HG02642 (cell line): Measurements from ENCODE around the gene ZMYND11.
A peak's percentile ranks its signal among the peaks of the same experiment; 100 is the strongest.
"Not testable (repeated sequence)": the region's sequence is repeated elsewhere in the genome, so short reads cannot be mapped to it uniquely, and the experiment has no call there.

ENCODE experiments used
- ATAC-seq: cut with Tn5 transposase; IDR thresholded peaks from one replicate; pipeline ENCODE4 v1.9.1; 2021; ENCODE audit warnings: mild to moderate bottlenecking; ENCODE audit not compliant: unreplicated experiment, poor library complexity

The ZMYND11 gene

GRCh38 chr10:132946-133898, 2.0 kb upstream of the ZMYND11 start:
- no peak for ATAC-seq

DNA sequence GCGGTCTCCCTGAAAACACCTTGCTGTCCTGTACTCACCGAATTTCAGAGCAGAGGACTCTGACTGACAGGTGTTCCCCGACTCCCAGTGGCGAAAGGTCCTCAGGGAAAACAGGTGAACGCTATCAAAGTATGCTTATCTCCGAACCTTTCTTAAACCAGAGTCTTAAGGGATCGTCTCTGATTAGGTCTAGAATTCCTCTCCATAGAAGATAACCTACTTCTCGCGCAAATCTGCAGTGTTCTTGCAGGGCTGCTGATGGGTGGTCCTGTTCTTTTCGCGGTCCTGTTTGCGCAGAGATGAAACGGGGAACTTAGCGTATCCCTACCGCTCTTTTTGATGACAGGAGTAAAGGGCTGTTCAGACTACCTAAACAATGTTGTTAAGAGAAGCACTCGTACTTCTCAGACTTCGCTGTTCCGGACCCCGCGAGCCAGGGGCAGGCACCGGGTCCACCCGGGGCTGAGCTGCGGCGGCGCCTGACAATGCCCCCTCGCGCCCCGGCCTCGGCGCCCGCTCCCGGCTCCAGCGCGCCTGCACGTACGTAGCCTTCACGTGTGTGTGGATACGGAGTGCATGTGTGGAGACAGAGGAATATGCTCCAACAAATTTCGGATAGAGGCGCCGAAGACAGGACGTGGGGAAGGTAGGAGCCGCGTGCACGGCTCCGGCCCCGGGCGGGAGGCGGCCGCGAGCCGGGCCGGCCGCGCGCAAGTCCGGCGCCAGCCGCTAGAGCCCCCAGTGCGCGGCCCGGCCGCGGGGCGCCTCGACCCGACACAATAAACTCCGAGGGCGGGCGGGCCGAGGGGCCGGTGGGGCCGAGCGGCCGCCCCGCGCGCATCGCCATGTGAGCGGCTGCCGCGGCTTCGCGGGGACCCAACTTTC, 766 bp upstream of the ZMYND11 start:
- ATAC-seq = peak; percentile 43

DNA sequence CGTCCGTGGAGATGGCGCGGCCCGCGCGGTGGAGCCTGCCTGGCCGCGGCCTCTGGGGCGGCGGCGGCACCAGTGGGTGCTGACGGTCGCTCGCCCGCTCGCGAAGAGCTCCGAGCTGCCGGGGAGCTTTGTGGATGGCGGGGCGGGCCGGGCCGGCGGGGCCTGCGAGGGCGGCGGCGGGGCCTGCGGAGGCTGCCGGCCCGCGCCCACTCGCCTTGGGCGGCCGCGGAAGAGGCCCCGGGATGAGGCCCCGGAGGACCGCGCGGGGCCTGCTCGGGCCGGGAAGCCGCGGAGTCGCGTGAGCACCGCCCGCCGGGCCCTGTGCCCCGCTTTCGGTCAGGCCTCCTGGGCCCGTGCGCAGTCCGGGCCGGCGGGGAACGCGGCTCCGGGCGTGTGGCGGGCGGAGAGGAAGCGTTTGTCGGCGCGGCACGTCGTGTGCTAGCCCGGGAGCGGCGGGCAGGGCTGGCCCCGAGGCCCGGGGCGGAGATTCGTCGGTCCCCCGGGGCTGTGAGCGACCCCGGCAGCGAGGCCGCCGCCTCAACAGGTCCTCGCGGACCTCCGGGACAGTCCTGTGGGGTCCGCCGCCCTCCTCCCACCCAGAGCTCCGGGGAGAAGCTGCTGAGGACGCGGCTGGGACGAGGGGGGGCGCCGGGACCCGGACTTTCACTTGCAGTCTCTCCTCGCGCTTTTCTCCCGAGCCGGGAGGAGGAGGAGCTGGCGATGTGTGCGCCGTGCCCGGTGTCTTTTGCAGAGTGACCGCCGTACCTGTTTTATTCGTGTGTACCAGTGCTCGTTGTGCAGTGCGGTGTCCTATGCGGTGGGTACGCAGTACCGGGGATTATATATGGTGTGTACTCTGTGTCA, 578 bp downstream of the ZMYND11 start:
- ATAC-seq = peak; percentile 41

- peak; percentile 18 for ATAC-seq
These were observed 1.2 kb downstream of the ZMYND11 start for GRCh38 chr10:136465-136762.

- ATAC-seq = peak; percentile 16
These were observed 1.8 kb downstream of the ZMYND11 start for GRCh38 chr10:137031-137430.

- no peak for ATAC-seq
These were observed 2.4 kb downstream of the ZMYND11 start for GRCh38 chr10:137606-138005.

DNA sequence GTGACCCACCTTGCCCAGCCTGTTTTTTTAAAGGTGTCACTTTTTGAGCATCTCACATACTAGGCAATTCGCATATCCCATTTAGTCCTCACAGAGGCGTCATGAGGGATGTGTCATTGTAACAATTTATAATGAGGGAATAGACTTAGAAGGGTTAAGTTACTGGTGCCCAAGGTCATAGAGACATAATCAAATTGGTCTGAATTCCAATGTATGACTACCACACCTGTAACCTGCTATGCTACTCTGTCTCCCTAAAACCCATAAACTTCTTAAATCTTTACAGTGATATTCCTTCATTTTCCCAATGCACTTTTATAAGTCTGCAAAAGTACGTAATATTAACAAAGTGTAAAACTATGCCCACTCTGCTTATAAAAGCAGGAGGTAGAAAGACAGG, 7.1 kb downstream of the ZMYND11 start:
- no peak for ATAC-seq

GRCh38 chr10:152915-153314, 17.7 kb downstream of the ZMYND11 start:
- no peak for ATAC-seq

DNA sequence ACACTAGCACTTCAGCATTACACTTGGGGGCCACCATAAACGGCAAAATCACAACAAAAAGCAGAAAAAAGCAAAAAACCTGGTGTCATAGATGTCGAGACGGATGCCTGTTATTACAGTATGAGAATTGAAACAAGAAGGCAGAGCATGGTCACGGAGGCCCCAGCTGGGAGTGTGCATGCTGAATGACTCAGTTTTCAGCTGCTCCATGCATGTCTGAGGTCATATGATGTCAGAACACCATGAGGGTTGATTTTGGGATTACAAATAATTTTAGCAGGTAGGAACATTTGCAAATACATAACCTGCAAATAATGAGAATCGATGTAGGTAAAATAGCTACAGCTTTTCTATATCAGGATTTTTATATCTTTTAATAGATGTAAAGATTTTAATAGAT, 19.1 kb downstream of the ZMYND11 start:
- no peak for ATAC-seq

- no peak for ATAC-seq
These were observed 32.1 kb downstream of the ZMYND11 start for GRCh38 chr10:167383-167782.

- no peak for ATAC-seq
These were observed 38.5 kb downstream of the ZMYND11 start for GRCh38 chr10:173741-174140.

DNA sequence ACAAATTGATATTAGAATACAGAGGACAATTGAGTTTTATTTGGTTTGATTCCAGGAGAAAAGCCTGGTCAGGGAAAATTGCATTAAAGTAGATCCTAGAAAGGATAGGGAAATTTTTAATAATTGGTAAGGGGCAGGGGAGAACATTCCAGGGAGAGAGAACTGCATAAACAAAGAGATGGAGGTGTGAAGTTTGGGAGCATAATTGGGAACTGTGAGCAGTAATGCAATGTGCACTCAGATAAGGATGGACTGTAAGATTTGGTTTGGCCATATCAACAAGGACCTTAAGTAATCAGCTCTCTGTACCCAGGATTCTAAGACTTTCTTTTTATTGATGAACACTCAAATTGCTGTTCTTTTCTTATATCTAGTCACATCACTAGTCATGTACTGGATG, 41.4 kb downstream of the ZMYND11 start:
- no peak for ATAC-seq

- no peak for ATAC-seq
These were observed 43.0 kb downstream of the ZMYND11 start for GRCh38 chr10:178208-178607.

- ATAC-seq = no peak
These were observed 43.5 kb downstream of the ZMYND11 start for GRCh38 chr10:178723-179122.

- no peak for ATAC-seq
These were observed 47.4 kb downstream of the ZMYND11 start for GRCh38 chr10:182441-183201.

DNA sequence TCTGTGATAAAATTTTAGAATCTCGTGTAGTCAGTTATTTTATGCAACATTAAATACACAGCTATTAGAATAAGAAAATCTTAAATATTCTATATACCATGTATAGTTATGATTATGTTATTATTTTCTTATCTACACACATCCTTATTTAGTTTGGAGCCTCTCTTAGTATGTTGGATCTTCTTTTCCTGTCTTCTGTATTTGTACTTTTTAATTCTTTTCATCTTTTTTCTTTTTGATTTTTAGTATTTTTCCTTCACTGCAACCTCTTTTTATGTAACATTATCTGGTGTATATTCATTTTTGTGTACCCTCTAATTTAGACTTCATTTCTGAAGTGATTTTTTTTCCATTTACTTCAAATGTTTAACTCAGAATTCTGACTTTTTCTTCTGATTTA, 48.9 kb downstream of the ZMYND11 start:
- ATAC-seq = no peak

- no peak for ATAC-seq
These were observed 49.7 kb downstream of the ZMYND11 start for GRCh38 chr10:184911-185310.

GRCh38 chr10:185571-185970, 50.3 kb downstream of the ZMYND11 start:
- ATAC-seq = not testable (repeated sequence)

DNA sequence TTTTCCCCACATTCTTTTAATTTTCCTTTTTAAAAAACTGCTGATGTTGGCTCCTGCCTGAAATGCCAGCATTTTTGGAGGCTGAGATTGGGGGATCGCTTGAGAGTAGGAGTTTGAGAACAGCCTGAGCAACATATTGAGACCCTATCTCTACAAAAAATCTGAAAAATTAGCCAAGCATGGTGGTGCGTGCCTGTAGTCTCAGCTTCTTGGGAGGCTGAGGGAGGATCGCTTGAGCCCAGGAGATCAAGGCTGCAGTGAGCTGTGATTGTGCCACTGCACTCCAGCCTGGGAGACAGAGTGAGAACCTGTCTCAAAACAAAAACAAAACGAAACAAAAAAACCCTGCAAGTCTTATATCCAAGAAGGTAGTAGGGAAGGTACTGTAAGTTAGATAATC, 51.7 kb downstream of the ZMYND11 start:
- no peak for ATAC-seq

GRCh38 chr10:188546-188945, 53.3 kb downstream of the ZMYND11 start:
- no peak for ATAC-seq
